ENCODE measurements around the gene AXDND1. TPM values are rescaled to one million over a fixed set of nuclear protein-coding genes. Genes with fewer than 3 reads are reported as not detected.
"Not testable (repeated sequence)": the region's sequence is repeated elsewhere in the genome, so short reads cannot be mapped to it uniquely, and the experiment has no call there.

Gene AXDND1
- total RNA-seq, 1 donor from 2014 or later, result not detected

DNA sequence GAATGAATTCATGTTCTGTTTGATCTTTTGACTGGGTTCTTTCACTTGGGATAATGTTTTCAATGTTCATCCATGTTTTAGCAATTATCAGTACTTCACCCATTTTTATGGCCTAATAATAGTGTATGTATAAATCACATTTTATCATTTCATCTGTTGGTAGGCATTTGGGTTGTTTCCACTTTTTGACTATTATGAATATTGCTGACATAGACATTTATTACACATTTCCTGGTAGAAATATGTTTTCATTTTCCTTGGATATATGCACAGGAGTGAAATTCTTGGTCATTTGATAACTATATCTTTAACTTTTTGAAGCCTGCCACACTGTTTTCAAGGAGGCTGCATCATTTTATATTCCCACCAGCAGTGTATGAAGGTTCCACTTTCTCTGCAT, 79.8 kb downstream of the AXDND1 start:
- DNase-seq (ENCODE audit: low spot score), result no peak
- intact Hi-C loops (cut with DNase I), result no loop called here

DNA sequence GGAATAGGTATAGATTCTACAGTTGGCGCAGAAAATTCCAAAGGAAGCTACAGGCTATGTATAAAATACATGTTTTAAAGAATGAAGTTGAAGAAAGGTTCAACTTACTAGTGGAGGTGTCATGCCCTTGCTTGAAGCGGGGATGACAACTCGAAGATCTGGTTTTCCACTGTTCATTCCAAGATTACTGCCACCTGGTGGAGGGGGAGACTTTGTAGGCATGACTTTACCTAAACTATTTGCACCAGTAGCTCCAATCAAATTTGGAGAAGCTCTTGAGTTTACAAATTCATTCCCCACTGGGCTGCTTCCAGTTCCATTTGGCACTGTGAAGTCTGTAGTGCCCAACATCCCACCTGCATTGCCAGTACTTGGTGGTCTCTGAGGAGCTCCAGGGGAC, 81.7 kb downstream of the AXDND1 start:
- intact Hi-C loops (cut with DNase I), result no loop called here
- no peak for DNase-seq (ENCODE audit: low spot score)

DNA sequence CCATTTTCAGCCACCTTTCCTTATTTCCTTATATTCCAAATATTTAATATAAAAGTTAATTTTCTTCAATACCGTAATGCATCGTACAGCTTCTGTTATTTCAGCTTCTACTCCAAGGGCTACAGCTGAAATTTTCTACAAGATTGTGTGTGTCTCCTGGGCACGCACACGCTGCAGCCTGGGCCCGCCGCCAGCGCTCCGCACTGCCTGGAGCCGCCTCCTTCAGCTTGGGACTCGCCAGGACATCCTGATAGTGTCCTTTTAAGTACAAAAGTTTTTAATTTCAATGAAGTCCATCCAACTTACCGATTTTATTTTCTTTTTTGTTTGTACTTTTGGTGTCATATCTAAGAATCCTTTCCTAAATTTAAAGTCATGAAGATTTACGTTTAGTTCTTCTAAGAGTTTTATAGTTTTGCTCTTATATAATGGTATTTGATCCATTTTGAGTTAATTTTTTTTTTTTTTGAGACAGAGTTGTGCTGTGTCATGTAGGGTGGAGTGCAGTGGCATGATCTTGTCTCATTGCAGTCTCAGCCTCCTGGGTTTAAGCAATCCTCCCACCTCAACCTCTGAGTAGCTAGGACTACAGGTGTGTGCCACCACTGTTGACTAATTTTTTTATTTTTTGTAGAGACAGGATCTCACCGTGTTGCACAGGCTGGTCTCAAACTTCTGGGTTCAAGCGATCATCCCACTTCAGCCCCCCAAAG, 82.8 kb downstream of the AXDND1 start:
- intact Hi-C loops (cut with DNase I), result no loop called here
- no peak for DNase-seq (ENCODE audit: low spot score)

DNA sequence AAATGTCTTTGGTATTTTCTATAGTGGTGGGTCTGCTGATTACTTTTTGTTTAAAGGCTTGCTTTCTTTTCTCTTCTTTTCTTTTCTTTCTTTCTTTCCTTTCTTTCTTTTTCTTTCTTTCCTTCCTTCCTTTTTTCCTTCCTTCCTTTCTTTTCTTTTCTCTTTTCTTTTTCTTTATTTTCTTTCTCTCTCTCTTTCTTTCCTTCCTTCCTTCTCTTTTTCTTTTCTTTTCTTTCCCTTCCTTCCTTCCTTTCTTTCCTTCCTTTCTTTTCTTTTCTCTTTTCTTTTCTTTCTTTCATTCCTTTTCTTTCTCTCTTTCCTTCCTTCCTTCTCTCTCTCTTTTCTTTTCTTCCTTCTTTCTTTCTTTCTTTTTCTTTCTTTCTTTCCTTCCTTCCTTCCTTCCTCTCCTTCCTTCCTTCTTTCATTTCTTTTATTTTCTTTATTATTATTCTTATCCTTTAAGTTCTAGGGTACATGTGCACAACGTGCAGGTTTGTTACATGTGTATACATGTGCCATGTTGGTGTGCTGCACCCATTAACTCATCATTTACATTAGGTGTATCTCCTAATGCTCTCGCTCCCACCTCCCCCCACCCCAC, 93.9 kb downstream of the AXDND1 start:
- DNase-seq (ENCODE audit: low spot score); intact Hi-C loops (cut with DNase I): not testable (repeated sequence)

DNA sequence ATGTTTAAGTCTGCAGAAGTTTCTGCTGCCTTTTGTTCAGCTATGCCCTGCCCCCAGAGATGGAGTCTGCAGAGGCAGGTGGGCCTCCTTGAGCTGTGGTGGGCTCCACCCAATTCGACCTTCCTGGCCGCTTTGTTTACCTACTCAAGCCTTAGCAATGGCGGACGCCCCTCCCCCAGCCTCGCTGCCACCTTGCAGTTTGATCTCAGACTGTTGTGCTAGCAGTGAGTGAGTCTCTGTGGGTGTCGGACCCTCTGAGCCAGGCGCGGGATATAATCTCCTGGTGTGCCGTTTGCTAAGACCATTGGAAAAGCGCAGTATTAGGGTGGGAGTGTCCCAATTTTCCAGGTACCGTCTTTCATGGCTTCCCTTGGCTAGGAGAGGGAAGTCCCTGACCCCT, 99.9 kb downstream of the AXDND1 start:
- intact Hi-C loops (cut with DNase I); DNase-seq (ENCODE audit: low spot score): not testable (repeated sequence)

DNA sequence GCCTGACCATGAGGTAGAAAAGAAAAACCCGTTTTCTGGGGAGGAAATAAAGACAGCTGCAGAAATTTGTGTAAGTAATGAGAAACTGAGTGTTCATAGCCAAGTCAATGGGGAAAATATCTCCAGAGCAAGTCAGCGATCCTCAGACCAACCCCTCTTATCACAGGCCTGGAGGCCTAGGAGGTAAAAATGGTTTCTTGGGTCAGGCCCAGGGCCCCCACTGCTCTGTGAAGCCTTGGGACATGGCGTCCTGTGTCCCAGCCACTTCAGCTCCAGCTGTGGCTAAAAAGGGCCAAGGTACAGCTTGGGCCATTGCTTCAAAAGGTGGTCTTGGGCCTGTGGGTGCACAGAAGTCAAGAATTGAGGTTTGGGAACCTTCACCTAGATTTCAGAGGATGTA, 108.9 kb downstream of the AXDND1 start:
- DNase-seq (ENCODE audit: low spot score), result no peak
- intact Hi-C loops (cut with DNase I), result no loop called here

DNA sequence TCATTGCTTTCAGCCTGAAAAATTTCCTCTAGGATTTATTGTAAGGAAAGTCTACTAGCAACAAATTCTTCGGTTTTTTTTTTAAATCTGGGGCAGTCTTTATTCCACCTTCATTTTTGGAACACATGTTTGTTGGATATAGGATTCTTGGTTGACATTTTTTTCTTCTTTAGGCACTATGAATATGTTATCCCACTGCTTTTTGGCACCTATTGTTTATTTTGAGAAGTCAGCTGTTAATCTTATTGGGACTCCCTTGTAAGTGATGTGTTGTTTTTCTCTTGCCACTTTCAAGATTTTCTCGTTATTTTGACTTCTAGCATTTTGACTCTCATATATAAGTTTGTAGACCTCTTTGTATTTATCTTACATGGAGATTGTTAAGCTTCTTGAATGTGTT, 110.7 kb downstream of the AXDND1 start:
- no peak for DNase-seq (ENCODE audit: low spot score)
- intact Hi-C loops (cut with DNase I), result no loop called here

DNA sequence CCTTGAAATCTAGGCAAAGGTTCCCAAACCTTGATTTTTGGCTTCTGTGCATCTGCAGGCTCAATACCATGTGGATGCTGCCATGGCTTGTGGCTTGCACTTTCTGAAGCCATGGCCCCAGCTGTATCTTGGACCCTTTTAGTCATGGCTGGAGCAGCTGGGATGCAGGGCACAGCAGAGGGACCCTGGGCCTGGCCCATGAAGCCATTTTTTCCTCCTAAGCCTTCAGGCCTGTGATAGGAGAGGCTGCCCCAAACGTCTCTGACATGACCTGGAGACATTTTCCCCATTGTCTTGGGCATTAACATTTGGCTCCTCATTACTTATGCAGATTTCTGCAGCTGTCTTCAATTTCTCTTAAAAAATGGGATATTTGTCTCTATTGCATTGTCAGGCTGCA, 112.6 kb downstream of the AXDND1 start:
- intact Hi-C loops (cut with DNase I), result no loop called here
- DNase-seq (ENCODE audit: low spot score), result no peak

DNA sequence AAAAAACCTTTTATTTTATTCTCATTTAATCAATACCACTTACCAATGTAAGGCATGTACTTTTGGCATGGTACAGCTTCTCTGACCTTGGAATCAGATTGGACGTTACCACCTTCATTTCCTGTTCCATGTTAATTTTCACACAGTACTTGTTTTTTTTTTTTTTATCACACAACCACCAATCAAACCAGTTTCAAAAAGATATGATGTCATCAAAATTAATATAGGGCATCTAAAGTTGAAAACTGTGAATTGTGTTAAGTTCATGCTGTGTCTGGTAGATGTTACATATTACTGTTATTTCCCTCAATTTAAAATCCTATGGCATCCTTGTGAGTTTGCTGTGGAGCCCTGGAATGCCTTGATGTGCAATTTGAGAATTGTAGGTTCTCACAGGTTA, 124.8 kb downstream of the AXDND1 start:
- intact Hi-C loops (cut with DNase I), result no loop called here
- DNase-seq (ENCODE audit: low spot score), result no peak

DNA sequence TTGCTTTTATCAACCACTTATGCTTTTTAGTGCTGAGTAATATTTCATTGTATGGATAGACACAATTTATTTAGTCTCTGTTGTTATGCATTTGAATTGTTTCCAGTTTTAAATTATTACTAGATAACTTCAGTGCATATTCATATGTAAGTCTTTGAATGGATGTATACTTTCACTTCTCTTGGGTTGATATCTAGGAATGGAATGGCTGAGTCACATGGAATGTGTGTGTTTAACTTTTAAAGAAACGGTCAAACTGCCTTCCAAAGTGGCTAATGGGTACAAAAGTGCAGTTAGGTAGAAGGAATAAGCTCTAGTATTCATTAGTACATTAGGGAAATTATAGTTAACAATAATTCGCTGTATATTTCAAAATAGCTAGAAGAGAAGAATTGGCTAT, 127.6 kb downstream of the AXDND1 start:
- intact Hi-C loops (cut with DNase I), result no loop called here
- no peak for DNase-seq (ENCODE audit: low spot score)

DNA sequence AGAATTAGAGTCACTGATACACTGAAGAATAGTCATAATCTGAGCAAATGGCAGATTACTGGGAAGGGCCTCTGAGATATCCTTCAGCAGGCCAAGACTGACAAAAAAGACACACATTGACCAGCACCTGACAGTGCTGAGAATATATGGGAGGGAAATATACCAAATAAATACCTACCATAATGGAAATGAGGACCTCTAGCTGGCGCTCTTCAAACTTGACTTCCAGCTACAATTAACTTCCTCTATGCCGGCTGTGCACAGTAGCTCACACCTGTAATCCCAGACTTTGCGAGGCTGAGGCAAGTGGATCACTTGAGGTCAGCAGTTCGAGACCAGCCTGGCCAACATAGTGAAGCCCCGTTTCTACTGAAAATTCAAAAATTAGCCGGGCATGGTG, 140.4 kb downstream of the AXDND1 start:
- intact Hi-C loops (cut with DNase I), result no loop called here
- no peak for DNase-seq (ENCODE audit: low spot score)

DNA sequence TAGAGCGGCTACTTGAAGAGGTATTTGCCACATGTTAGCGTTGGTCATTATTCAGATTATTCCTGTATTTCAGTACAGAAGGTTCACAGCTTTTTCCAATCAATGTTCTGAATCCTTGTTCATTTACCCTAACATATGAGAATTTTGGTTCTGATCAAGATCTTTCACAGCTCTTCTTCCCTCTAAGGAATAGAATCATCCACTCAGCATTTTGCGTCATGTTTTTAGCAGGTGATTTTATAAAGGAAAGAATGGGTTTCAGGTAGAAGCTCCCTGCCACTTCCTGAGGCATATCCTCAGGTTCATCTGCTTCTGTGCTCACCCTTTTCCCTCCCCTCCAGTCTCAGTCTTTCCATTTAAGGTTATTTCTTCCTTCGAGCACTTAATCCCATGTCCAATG, 143.6 kb downstream of the AXDND1 start:
- intact Hi-C loops (cut with DNase I), result no loop called here
- DNase-seq (ENCODE audit: low spot score), result no peak

DNA sequence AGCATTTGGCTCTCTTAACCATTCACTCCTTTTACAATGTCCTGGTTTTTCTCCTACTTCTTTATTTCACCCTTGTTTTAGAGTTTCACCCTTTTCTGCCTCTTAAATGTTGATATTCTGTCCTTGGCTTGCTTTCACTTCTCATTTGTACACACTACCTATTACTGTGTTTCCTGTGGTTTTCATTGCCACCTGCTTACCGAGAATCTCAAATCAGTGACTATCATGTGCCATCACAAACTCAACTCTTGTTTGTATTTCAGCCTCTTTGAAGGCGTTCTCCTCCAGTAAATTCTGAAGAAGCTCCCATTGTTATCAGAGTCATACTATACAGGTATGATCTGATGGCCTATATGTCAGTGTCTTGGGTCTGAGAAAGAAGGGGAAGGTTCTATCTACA, 144.3 kb downstream of the AXDND1 start:
- DNase-seq (ENCODE audit: low spot score), result no peak
- intact Hi-C loops (cut with DNase I), result no loop called here

DNA sequence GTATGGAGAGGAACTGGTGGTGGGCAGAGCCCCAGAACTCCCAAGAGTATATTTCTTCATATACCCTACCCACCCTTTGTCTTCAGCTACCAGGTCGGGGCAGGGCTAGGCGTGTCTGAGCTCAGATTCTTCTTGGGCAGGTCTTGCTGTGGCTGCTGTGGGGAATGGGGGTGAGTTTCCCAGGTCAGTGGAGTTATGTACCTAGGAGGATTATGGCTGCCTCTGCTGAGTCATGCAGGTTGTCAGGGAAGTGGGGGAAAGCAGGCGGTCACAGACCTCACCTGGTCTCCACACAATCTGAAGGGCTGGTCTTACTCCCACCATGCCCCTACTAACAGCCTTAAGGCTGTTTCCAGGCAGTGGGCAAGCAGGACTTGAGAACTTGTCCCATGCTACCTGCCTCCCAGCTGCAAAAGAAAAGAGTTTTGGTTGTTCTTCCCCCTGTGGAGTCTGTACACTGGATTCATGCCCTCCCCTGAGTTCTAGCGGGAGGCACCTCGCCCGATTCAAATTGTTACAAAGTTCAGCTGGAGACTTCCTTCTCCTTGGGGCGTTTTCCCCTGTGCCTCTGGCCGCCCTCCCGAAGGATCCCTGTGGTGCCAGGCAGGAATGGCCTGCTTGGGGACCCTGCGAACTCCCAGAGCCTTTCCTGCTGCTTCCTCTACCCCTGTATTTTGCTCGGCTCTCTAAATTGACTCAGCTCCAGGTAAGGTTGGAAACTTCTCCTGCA, 151.4 kb downstream of the AXDND1 start:
- intact Hi-C loops (cut with DNase I), result no loop called here
- DNase-seq (ENCODE audit: low spot score), result no peak

DNA sequence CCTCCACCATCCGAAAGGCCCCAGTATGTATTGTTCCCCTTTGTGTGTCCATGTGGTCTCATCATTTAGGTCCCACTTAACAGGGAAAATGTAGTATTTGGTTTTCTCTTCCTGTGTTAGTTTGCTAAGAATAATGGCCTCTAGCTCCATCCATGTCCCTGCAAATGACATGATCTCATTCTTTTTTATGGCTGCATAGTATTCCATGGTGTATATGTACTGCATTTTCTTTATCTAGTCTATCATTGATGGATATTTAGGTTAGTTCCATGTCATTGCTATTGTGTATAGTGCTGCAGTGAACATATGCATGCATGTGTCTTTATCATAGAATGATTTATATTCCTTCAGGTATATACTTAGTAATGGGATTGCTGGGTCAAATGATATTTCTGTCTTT, 152.8 kb downstream of the AXDND1 start:
- intact Hi-C loops (cut with DNase I), result not testable (repeated sequence)

DNA sequence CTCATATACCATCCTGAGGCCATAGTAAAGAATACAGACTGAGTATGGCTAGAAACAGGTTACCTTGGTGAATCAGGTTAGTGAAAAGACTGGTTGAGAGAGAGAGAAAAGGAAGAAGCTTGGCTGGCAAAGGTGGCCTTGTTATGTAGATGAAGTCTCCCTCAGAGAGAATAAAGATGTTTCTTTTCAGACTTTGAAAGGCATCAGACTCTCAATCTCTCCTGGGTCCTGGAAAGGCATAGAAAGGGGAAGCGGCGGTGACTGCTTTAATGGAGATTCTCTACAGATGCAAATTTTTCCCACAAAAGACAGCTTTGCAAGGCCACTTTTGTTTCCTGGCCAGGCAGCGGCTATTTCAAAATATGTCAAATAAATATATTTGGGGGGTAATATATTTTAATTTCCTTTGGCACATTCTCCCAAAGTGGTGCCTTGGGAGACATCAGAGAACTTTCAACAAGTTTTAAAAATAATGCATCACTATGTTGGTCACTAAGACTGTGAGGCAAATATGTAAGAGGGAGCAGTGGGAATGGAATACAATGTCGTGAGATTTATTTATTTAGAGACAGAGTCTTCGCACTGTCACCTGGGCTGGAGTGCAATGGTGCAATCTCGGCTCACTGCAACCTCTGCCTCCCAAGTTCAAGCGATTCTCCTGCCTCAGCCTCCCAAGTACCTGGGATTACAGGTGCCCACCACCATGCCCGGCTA, 163.9 kb downstream of the AXDND1 start:
- DNase-seq (ENCODE audit: low spot score), result no peak
- intact Hi-C loops (cut with DNase I), result no loop called here

More for the DNA sequence above, 152.8 kb downstream of the AXDND1 start:
- not testable (repeated sequence) for DNase-seq (ENCODE audit: low spot score)

DNA sequence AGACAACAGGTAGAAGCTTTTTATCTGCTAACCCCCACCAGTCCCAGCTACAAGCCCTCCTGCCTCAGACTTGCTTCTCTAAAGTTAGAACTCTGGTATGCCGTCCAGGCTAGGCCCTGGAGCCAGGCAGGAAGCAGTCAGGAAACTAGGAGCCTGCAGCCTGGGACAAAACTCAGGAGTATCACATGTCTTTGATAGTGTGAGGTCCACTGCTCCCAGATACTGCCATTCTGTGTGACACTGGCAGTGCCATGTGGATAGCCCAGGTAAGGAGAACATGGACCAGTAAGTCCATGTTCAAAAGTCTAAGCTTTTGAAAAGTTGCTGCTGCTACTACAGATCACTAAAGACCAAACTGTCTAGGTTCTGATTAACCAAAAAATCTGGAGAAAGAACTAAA, 164.6 kb downstream of the AXDND1 start:
- DNase-seq (ENCODE audit: low spot score), result no peak
- intact Hi-C loops (cut with DNase I), result no loop called here

DNA sequence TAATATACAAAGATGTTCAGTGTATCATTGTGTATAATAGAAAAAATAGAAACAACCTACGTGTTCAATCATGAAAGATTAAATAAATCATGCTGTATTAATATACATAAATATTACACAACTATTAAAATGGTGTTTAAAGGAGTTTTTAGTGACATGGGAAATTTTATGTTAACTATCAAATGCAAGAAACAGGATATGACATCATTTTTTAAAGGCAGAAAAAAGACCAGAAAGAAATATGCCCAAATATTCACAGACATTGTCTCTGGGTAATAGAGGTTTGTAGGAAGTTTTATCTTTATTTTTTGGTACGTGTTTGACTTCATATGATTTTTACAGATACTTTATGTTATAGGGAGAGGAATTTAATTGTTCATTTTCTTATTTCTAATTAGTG, 176.0 kb downstream of the AXDND1 start:
- no peak for DNase-seq (ENCODE audit: low spot score)
- intact Hi-C loops (cut with DNase I), result no loop called here

DNA sequence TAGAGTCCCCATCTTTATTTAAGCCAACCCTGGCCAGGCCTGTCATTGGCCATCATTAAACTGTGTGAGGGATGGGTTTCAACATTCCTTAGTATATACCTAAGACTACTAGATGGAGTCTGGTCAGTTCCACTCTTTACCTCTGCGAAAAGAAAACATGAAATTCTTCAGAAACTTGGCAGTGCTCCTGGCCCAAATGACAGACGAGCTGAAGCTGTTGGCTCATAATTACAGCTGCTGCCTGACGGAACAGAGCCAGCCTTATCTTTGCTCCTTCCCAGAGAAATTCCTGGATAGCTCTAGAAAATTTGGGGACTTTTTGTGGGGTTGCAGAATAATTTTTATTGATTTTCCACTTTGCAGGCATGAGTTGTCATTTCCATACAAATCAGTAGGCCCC, 179.6 kb downstream of the AXDND1 start:
- DNase-seq (ENCODE audit: low spot score), result no peak
- intact Hi-C loops (cut with DNase I), result no loop called here

DNA sequence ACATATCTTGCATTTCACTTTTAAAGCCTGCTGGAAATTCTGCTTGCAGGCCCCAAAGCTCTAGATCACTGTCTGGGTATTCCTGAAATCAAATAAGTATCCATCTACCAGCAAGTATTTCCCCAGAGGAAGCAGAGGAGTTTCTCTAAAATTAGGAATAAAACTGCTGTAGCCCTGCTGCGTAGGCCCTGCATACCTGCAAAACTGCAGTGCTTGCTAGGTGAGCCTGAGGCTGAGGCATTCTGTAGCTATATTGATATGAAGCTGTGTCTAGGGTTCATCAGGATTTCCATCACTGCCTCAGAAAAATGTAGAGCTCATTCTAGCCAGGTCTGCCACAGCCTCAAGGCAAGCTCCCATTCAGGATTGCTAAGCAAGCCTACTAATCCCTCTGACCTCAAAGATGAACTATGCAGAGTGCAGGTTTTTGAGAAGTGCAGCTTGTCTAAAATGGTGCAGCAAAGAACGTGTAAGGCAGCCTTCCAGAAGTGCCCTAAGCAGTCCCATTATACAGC, 181.3 kb downstream of the AXDND1 start:
- no peak for DNase-seq (ENCODE audit: low spot score)
- intact Hi-C loops (cut with DNase I), result no loop called here

Measured in cardiac septum (tissue), 1 donor.